SU-DHL-6 (cell line): ENCODE measurements around the gene CNTROB.

ENCODE experiments used
- EZH2phosphoT487 ChIP-seq: fragments of 200-600 bp; sonication (generic), shearing (Covaris generic); conservative IDR thresholded peaks from 2 replicates; pipeline ENCODE4 v1.6.1; 2018; ENCODE audit warnings: mild to moderate bottlenecking, antibody characterized with exemption, low read length, moderate library complexity, mixed read lengths
- TF ChIP-seq, protein P1 (sequence below): fragments of 200-600 bp; sonication (generic); IDR thresholded peaks from one replicate; pipeline ENCODE4 v1.5.1; 2017; ENCODE audit warnings: antibody characterized with exemption, mild to moderate bottlenecking, low read length, moderate library complexity; ENCODE audit not compliant: insufficient read depth, poor library complexity, severe bottlenecking

- TF ChIP-seq, protein P1, sequence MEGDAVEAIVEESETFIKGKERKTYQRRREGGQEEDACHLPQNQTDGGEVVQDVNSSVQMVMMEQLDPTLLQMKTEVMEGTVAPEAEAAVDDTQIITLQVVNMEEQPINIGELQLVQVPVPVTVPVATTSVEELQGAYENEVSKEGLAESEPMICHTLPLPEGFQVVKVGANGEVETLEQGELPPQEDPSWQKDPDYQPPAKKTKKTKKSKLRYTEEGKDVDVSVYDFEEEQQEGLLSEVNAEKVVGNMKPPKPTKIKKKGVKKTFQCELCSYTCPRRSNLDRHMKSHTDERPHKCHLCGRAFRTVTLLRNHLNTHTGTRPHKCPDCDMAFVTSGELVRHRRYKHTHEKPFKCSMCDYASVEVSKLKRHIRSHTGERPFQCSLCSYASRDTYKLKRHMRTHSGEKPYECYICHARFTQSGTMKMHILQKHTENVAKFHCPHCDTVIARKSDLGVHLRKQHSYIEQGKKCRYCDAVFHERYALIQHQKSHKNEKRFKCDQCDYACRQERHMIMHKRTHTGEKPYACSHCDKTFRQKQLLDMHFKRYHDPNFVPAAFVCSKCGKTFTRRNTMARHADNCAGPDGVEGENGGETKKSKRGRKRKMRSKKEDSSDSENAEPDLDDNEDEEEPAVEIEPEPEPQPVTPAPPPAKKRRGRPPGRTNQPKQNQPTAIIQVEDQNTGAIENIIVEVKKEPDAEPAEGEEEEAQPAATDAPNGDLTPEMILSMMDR, result no peak
- no peak for TF ChIP-seq EZH2phosphoT487
These were observed 16.8 kb upstream of the CNTROB start for GRCh38 chr17:7915179-7915610.
